HepG2 (cell line): ENCODE measurements around the gene MOGAT3. TPM values are rescaled to one million over a fixed set of nuclear protein-coding genes. Genes with fewer than 3 reads are reported as not detected.

Experiments
- HNRNPH1 ChIP-seq: fragments of 200-400 bp; formaldehyde crosslinking; optimal IDR thresholded peaks from 2 replicates; pipeline ENCODE3; 2017; ENCODE audit warnings: mild to moderate bottlenecking, low read depth, low read length
- KDM2A ChIP-seq: sonication (generic); formaldehyde crosslinking; IDR thresholded peaks from 2 replicates; pipeline ENCODE4 v1.4.0; 2020; ENCODE audit warnings: low read depth, missing genetic modification reagents, borderline replicate concordance
- KDM5B ChIP-seq: sonication (generic); formaldehyde crosslinking; IDR thresholded peaks from 2 replicates; pipeline ENCODE4 v1.4.0; 2020; ENCODE audit warnings: missing genetic modification reagents, mild to moderate bottlenecking, borderline replicate concordance
- MTA3 ChIP-seq: sonication (generic); formaldehyde crosslinking; IDR thresholded peaks from 2 replicates; pipeline ENCODE4 v1.4.0; 2020; ENCODE audit warnings: missing genetic modification reagents
- NBN ChIP-seq: fragments of 450-650 bp; conservative IDR thresholded peaks from 2 replicates; pipeline ENCODE4 v1.6.1; 2017
- NFKBIZ ChIP-seq: IDR thresholded peaks from 2 replicates; pipeline ENCODE4 v1.6.1; 2018; ENCODE audit warnings: missing genetic modification reagents, missing compliant biosample characterization
- PITX1 ChIP-seq: sonication (generic); formaldehyde crosslinking; IDR thresholded peaks from 2 replicates; pipeline ENCODE4 v1.5.1; 2020; ENCODE audit warnings: mild to moderate bottlenecking, missing genetic modification reagents
- RXRB ChIP-seq: IDR thresholded peaks from 2 replicates; pipeline ENCODE4 v1.6.1; 2016; ENCODE audit warnings: borderline replicate concordance, missing genetic modification reagents, missing compliant biosample characterization
- SKI ChIP-seq: fragments of 450-650 bp; IDR thresholded peaks from one replicate; pipeline ENCODE4 v1.6.1; 2018; ENCODE audit warnings: mild to moderate bottlenecking; ENCODE audit not compliant: partially characterized antibody
- SMAD3 ChIP-seq: sonication (generic); formaldehyde crosslinking; IDR thresholded peaks from 2 replicates; pipeline ENCODE4 v1.4.0; 2020; ENCODE audit warnings: missing genetic modification reagents
- TCF7L2 ChIP-seq: IDR thresholded peaks from 2 replicates; pipeline ENCODE4 v1.6.1; 2011; ENCODE audit warnings: mild to moderate bottlenecking, low read depth, low read length, moderate library complexity
- TOE1 ChIP-seq: sonication (generic); formaldehyde crosslinking; IDR thresholded peaks from 2 replicates; pipeline ENCODE4 v1.4.0; 2020; ENCODE audit warnings: mild to moderate bottlenecking, missing genetic modification reagents
- ZNF136 ChIP-seq: sonication (generic); formaldehyde crosslinking; IDR thresholded peaks from 2 replicates; pipeline ENCODE4 v1.8.1; 2022; ENCODE audit warnings: low read depth, mild to moderate bottlenecking, moderate library complexity, missing genetic modification reagents
- ZNF570 ChIP-seq: sonication (generic); formaldehyde crosslinking; IDR thresholded peaks from 2 replicates; pipeline ENCODE4 v1.4.0; 2020; ENCODE audit warnings: mild to moderate bottlenecking, missing genetic modification reagents, borderline replicate concordance
- ZNF577 ChIP-seq: sonication (generic); formaldehyde crosslinking; IDR thresholded peaks from 2 replicates; pipeline ENCODE4 v1.4.0; 2020; ENCODE audit warnings: mild to moderate bottlenecking, low read depth, missing genetic modification reagents, borderline replicate concordance
- polyA plus RNA-seq, 8 experiments: library from polyadenylated mRNA; depleted of rRNA in 3 of 8; stranded (reverse) in 7 of 8; unstranded in 1 of 8; fragments of >200 nt; fragmentation: Illumina TruSeq in 4 of 8; extraction: Trizol in 4 of 8; gene quantifications; 2 replicates each; pipeline versions ENCODE4 v1.2.1 to v1.2.3, GENCODE V29; 2011 to 2016; ENCODE audit warnings: low read depth in 4 of 8, missing spikeins in 1 of 8, mixed read lengths in 1 of 8; ENCODE audit not compliant: insufficient read depth in 1 of 8
- total RNA-seq, 5 experiments: library from RNA; depleted of rRNA; stranded (reverse); fragments of >200 nt; fragmentation: Illumina TruSeq; extraction: Trizol; gene quantifications; 2 replicates each; pipeline ENCODE4 v1.2.3, GENCODE V29; 2016; ENCODE audit warnings: low read depth in 1 of 5
- TF ChIP-seq, protein P1 (sequence below), 2 experiments: IDR thresholded peaks; 2 replicates each; pipeline ENCODE4 v1.6.1; 2011 to 2012; ENCODE audit warnings: low read length in 2 of 2, borderline replicate concordance in 1 of 2, low read depth in 1 of 2, mild to moderate bottlenecking in 1 of 2, moderate library complexity in 1 of 2
- TF ChIP-seq, protein P2 (sequence below): sonication (generic); formaldehyde crosslinking; IDR thresholded peaks from 2 replicates; pipeline ENCODE4 v1.5.0; 2020; ENCODE audit warnings: missing genetic modification reagents
- TF ChIP-seq, protein P3 (sequence below): sonication (generic); formaldehyde crosslinking; IDR thresholded peaks from 2 replicates; pipeline ENCODE4 v1.5.1; 2020; ENCODE audit warnings: mild to moderate bottlenecking, moderate library complexity, missing genetic modification reagents
- TF ChIP-seq, protein P4 (sequence below): sonication (generic); formaldehyde crosslinking; IDR thresholded peaks from 2 replicates; pipeline ENCODE4 v1.8.0; 2022; ENCODE audit warnings: mild to moderate bottlenecking, missing genetic modification reagents, moderate library complexity
- TF ChIP-seq, protein P5 (sequence below): sonication (generic); formaldehyde crosslinking; IDR thresholded peaks from 2 replicates; pipeline ENCODE4 v1.5.1; 2020; ENCODE audit warnings: missing genetic modification reagents, mild to moderate bottlenecking, borderline replicate concordance

Gene MOGAT3
- total and polyA plus RNA-seq, 2 of the 13 experiments (the other 11 are each of a cell fraction or from before 2014, with no cell fraction given) = 22.5 to 30.5 TPM

DNA sequence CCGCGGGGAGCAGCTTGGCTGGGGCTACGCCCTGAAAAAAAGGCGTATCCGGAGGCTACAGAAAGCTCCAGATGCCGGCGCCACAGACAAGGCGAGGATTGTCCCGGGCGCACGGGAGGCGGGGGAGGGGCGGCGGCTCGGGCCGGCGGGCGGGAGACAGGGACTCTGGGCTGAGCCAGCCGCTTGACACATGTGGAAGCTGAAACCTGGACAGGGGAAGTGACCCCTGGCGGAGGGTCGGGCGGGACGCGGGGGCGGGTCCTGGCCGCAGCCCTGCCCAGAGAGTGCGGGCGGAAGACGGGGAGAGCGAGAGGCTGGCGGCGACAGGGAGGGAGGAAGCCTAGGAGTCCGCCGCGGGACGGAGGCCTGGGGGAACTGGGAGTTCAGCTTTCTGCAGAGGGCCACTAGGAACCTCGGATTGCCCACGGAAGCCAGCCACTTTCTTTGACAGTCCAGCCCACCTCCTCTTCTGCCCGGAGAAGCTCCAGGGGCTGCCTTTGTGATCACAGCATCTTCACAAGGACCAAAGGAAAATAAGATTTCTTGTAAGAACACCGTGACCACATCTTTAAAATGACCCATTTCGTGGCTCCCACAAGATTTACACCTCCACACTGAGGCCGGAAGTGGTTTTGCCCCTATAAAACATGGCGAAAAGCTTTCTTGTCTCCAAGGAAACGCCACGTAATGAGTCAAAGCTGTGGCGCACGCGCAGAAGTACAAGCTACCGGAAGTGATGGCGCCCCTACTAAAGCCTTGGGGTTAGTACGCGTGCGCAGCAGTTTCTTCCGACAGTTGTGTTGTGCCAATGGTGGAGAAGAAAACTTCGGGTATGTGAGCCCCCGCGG lies 16.8 kb upstream of the MOGAT3 start, which contains the start of the genes PLOD3 and ZNHIT1 (continued):
- TF ChIP-seq, protein P1, sequence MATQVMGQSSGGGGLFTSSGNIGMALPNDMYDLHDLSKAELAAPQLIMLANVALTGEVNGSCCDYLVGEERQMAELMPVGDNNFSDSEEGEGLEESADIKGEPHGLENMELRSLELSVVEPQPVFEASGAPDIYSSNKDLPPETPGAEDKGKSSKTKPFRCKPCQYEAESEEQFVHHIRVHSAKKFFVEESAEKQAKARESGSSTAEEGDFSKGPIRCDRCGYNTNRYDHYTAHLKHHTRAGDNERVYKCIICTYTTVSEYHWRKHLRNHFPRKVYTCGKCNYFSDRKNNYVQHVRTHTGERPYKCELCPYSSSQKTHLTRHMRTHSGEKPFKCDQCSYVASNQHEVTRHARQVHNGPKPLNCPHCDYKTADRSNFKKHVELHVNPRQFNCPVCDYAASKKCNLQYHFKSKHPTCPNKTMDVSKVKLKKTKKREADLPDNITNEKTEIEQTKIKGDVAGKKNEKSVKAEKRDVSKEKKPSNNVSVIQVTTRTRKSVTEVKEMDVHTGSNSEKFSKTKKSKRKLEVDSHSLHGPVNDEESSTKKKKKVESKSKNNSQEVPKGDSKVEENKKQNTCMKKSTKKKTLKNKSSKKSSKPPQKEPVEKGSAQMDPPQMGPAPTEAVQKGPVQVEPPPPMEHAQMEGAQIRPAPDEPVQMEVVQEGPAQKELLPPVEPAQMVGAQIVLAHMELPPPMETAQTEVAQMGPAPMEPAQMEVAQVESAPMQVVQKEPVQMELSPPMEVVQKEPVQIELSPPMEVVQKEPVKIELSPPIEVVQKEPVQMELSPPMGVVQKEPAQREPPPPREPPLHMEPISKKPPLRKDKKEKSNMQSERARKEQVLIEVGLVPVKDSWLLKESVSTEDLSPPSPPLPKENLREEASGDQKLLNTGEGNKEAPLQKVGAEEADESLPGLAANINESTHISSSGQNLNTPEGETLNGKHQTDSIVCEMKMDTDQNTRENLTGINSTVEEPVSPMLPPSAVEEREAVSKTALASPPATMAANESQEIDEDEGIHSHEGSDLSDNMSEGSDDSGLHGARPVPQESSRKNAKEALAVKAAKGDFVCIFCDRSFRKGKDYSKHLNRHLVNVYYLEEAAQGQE (IDR thresholded peaks at IDR 0.05; ENCODE audit: borderline replicate concordance in 1 of 2, low read depth in 1 of 2, low read length in 2 of 2) = 0 out of 4 replicates have a peak, but pooled peaks of 1 of the 2 experiments have one; percentile 4
- TF ChIP-seq NBN = no peak
- TF ChIP-seq SMAD3 (CRISPR knock-in tag) = peak; percentile 21
- no peak for TF ChIP-seq HNRNPH1
- no peak for TF ChIP-seq ZNF570 (CRISPR knock-in tag)
- no peak for TF ChIP-seq NFKBIZ (CRISPR knock-in tag)
- TF ChIP-seq, protein P2, sequence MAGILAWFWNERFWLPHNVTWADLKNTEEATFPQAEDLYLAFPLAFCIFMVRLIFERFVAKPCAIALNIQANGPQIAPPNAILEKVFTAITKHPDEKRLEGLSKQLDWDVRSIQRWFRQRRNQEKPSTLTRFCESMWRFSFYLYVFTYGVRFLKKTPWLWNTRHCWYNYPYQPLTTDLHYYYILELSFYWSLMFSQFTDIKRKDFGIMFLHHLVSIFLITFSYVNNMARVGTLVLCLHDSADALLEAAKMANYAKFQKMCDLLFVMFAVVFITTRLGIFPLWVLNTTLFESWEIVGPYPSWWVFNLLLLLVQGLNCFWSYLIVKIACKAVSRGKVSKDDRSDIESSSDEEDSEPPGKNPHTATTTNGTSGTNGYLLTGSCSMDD = no peak
- peak; percentile 67 for TF ChIP-seq KDM2A (CRISPR knock-in tag)
- TF ChIP-seq TCF7L2 = no peak
- TF ChIP-seq, protein P3, sequence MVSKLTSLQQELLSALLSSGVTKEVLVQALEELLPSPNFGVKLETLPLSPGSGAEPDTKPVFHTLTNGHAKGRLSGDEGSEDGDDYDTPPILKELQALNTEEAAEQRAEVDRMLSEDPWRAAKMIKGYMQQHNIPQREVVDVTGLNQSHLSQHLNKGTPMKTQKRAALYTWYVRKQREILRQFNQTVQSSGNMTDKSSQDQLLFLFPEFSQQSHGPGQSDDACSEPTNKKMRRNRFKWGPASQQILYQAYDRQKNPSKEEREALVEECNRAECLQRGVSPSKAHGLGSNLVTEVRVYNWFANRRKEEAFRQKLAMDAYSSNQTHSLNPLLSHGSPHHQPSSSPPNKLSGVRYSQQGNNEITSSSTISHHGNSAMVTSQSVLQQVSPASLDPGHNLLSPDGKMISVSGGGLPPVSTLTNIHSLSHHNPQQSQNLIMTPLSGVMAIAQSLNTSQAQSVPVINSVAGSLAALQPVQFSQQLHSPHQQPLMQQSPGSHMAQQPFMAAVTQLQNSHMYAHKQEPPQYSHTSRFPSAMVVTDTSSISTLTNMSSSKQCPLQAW (CRISPR knock-in tag) = no peak
- TF ChIP-seq KDM5B (CRISPR knock-in tag) = no peak; the same call in 1 of the 2 replicates
- no peak for TF ChIP-seq TOE1 (CRISPR knock-in tag)
- no peak for TF ChIP-seq ZNF577
- peak; percentile 49; the same call in 1 of the 2 replicates for TF ChIP-seq RXRB
- TF ChIP-seq ZNF136 (CRISPR knock-in tag) = no peak
- TF ChIP-seq MTA3 = no peak
- no peak for TF ChIP-seq PITX1
- TF ChIP-seq, protein P4, sequence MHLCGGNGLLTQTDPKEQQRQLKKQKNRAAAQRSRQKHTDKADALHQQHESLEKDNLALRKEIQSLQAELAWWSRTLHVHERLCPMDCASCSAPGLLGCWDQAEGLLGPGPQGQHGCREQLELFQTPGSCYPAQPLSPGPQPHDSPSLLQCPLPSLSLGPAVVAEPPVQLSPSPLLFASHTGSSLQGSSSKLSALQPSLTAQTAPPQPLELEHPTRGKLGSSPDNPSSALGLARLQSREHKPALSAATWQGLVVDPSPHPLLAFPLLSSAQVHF (CRISPR knock-in tag) = no peak
- TF ChIP-seq SKI = peak; percentile 42
- TF ChIP-seq, protein P5, sequence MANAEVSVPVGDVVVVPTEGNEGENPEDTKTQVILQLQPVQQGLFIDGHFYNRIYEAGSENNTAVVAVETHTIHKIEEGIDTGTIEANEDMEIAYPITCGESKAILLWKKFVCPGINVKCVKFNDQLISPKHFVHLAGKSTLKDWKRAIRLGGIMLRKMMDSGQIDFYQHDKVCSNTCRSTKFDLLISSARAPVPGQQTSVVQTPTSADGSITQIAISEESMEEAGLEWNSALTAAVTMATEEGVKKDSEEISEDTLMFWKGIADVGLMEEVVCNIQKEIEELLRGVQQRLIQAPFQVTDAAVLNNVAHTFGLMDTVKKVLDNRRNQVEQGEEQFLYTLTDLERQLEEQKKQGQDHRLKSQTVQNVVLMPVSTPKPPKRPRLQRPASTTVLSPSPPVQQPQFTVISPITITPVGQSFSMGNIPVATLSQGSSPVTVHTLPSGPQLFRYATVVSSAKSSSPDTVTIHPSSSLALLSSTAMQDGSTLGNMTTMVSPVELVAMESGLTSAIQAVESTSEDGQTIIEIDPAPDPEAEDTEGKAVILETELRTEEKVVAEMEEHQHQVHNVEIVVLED (CRISPR knock-in tag) = peak; percentile 55; the same call in 1 of the 2 replicates
